ENCODE measurements around the gene OR52A5.
A peak's percentile ranks its signal among the peaks of the same experiment; 100 is the strongest.
"Not testable (repeated sequence)": the region's sequence is repeated elsewhere in the genome, so short reads cannot be mapped to it uniquely, and the experiment has no call there.

OR52A5 gene

DNA sequence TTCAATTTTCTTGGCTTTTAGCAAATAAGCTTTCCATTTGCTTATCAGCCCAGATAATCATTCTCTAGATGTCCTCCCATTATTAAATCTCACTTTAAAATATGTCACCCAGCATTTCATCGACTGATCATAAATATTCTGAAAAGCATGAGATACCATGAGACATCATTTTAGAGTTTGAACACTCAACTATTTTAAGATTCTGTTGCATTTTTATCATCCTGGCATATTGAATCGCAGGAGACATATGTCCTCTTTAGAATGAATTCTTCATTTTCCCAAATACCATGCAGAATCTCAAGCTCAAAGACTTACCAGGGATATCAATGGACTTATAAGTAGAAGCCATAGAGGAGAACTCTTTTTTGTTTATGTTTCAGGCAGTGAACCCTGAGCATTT lies at the start of gene OR52A5:
Gene OR52A5 (minus strand): TSS at position 361 of the 400 bp plus-strand sequence. CDS start 5,714 bp downstream, outside the sequence.
- DNase-seq = no peak

DNA sequence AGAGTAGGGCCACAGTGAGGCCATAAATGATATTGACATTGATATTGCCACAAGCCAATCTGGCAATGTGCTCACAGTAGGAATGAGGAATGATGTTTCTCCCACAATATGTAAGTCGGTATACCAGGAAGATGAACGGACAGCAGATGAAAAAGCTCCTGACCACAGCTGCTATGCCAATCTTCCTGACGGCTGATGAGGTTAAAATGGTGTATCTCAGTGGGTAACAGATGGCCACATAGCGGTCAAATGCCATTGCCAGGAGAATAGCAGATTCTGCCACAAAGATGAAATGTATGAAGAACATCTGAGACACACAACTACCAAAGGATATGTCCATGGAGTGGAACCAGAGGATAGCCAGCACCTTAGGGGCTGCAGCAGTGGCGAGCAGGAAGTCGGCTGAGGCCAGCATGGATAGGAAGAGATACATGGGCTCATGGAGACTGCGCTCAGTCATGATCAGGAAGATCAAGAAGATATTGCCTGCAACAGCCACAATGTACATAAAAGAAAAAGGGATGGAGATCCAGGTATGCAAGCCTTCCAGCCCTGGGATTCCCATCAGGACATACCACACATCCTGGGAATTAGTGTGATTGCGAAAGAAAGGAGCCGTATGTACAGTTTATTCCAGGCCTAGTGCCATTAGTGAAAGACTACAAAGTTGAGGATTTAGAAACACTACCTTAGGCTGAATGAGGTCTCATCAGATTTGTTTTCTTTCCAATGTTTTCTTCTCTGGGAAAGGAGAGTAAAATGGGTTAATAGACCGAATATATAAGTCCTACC lies 40.1 kb upstream of the OR52A5 start:
- DNase-seq = no peak

DNA sequence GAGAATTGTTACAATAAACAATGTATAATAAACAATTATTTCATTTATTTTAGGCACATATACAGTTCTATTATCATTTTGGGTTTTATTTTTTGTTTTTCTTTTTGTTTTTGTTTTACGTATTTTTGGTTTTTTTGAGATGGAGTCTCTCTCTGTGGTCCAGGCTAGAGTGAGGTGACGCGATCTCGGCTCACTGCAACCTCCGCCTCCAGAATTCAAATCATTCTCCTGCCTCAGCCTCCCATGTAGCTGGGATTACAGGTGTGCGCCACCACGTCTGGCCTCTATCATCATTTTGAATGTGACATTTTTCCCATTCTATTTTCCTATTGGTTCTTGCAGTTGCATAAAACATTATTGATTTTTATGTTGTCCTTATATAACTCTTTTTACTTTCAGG lies 36.8 kb upstream of the OR52A5 start:
- DNase-seq = no peak

DNA sequence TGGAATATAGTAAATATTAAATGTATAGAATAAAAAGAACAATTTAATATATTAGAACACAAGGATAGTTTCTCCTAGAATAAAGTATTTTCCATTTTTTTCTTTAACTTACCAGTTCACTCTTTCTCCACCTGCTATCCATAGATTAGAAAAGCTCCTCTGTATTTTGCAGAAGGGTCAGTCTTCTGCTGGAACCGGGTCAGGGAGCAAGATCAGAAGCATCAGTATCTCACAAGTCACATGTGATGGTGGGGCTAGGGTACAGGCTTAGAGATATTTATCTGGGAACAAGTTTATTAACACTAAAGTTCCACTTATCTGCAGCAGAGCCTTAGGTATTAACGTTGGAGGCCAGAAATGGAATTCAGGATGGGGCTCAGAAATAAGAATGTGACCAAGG lies 33.7 kb upstream of the OR52A5 start:
- no peak for DNase-seq

DNA sequence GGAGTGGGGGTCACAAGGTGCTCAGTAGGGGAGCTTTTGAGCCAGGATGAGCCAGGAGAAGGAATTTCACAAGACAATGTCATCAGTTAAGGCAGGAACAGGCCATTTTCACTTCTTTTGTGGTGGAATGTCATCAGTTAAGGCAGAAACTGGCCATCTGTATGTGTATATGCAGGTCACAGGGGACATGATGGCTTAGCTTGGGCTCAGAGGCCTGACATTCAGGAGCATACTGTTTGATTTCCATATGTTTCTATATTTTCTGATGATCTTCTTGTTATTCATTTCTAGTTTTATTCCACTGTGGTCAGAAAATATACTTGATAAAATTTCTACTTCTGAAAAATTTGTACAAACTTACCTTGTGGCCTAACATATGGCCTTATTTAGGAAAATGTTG lies 27.7 kb upstream of the OR52A5 start:
- DNase-seq = not testable (repeated sequence)

DNA sequence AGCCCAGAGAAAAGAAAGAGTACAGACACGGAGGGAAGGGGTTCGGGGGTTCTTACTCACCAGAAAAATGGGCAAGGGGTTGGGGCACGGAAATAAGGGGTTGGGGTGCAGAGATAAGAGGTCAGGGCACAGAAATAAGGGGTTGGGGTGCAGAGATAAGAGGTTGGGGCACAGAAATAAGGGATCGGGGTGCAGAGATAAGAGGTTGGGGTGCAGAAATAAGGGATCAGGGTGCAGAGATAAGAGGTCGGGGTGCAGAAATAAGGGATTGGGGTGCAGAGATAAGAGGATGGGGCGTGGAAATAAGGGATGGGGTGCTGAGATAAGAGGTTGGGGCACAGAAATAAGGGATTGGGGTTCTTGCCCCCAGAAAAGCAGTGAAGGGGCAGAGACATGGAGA lies 26.7 kb upstream of the OR52A5 start:
- not testable (repeated sequence) for DNase-seq

DNA sequence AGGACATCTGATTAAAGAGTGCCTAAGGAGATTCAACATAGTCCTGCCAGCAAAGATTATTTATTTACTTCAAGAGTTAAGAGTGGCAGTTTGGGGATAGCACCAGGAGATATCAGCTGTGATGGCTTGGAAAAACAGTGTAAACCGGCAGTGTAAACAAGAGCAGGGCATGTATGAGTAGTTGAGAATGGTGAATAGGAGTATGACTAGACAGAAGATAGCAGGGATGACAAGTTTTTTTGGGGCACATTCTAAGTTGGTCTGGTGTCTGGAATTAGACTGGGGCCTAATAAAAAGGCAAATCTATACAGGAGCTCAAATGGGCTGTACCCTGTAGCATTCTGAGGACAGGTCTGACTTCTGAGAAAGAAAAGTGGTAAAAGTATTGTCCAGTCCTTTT lies 22.9 kb upstream of the OR52A5 start:
- not testable (repeated sequence) for DNase-seq

DNA sequence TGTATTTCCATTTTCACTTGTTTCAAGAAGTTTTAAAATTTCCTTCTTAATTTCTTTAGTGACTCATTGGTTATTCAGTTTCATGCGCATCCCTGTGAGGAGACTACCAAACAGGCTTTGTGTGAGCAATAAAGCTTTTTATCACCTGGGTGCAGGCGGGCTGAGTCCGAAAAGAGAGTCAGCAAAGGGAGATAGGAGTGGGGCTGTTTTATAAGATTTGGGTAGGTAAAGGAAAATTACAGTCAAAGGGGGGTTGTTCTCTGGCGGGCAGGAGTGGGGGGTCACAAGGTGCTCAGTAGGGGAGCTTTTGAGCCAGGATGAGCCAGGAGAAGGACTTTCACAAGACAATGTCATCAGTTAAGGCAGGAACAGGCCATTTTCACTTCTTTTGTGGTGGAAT lies 22.1 kb upstream of the OR52A5 start:
- DNase-seq = not testable (repeated sequence)

DNA sequence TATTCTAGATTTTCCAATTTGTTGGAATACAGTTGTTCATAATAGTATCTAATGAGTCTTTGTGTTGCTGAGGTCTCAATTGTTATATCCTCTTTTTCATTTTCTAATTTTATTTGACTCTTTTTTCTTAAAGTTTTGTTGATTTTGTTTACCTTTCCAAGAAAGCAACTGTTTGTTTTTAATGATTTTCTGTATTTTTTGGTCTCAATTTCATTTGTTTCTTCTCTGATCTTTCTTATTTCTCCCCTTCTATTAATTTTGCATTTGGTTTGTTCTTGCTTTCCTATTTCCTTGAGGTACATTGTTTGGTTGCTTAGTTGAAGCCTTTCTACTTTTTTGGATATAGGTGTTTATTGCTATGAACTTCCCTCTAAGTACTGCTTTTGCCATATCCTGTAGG lies 21.6 kb upstream of the OR52A5 start:
- DNase-seq = no peak

DNA sequence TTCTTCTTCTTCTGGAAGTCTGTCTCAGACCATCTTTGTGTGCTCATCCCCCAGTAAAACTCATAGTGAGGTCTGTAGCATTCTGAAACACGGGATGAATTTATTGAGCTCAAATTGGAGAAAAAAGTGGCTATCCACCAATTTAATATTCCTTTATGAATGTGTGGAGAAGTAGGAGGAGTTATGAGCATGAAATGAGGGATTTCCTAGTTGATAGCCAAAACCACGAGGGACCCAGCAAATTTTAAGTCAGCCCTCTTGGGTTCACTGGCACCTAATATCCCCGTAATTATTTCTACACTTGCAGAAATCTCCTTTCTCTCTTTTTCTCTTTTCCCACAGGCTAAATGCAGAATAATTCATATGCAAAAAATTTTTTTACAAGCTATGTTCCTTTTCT lies 16.5 kb upstream of the OR52A5 start, which contains the start of gene OR52A1:
Gene OR52A1 (minus strand): TSS at position 101 of the 400 bp plus-strand sequence. CDS start 2,388 bp downstream, outside the sequence.
- no peak for DNase-seq

DNA sequence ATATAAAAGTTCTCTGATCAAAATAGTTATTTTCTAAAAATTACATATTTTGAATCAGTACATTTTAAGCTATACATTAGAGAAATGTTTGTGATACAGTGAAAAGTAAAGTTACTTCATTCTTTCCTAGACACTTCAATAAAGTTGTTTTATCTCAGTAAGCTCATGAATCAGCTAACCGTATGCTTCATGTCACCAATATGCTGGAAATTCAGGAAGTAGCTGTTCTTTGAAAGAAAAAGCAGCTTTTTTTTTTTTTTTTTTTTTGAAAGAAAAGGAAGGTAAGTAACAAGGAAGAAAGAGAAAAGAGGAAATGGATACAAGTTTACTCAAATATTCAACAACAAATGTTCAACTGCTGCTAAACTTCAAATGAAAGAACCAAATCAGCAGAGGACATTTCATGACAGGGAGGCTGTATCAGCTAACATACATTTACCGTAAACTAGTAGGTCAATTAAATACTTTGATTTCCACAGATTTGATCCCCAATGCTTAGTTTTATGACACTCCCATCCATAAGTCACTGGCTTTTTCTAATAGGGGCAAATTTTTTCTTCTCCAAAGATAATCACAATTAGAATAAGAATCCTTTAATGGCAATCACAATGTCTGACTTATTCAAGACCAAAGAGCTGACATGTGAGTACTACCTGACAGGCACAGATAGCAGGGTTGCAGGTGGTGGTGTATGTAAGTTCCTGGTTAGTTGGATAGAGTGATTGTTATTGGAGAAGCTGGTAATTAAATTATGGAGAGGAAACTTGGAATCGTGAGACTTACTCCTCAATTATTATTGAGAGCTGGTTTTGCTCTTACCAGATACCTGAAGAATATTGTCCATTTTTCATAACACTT lies 15.6 kb upstream of the OR52A5 start:
- no peak for DNase-seq

DNA sequence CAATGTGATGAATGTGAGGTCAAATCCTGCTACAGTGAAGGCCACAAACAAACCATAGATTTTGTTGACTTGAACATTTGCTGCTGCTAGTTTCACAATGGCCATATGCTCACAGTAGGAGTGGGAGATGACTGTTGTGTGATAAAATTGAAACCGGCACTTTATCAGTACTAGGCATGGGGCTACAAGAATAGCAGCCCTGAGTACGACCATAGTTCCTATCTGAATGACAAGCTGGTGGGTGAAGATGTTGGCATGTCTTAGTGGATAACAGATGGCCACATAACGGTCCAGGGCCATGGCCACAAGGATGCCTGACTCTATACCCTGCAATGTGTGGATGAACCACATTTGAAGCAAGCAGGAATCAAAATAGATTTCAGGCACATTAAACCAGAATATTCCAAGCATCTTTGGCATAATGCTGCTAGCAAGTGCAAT lies 13.6 kb upstream of the OR52A5 start:
- DNase-seq = no peak

DNA sequence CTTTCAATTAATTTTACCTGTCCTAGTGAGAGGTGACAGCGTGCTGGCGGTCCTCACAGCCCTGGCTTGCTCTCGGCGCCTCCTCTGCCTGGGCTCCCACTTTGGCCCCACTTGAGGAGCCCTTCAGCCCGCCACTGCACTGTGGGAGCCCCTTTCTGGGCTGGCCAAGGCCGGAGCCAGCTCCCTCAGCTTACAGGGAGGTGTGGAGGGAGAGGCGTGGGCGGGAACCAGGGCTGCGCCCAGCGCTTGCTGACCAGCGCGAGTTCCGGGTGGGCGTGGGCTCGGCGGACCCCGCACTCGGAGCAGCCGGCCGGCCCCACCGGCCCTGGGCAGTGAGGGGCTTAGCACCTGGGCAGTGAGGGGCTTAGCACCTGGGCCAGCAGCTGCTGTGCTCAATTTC lies 6.0 kb upstream of the OR52A5 start:
- DNase-seq = not testable (repeated sequence)

DNA sequence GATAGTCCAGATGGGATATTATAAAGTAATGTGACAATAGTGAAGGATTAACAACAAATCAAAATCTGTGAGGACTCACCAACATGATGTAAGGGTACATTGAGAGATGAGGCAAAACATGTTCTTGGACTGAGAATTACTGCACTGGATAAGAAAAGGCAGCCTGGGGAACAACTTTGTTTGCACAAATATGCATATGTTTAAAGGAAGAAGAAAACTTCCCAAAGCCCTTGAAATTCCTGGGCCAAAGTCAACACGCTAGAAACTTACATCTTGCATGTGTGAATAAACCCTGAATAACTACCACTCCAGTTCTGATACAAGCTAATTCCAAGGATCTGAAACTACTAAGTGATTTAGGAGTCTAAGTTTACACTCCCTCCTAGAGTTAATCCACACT lies 1.1 kb downstream of the OR52A5 start:
- DNase-seq = no peak

DNA sequence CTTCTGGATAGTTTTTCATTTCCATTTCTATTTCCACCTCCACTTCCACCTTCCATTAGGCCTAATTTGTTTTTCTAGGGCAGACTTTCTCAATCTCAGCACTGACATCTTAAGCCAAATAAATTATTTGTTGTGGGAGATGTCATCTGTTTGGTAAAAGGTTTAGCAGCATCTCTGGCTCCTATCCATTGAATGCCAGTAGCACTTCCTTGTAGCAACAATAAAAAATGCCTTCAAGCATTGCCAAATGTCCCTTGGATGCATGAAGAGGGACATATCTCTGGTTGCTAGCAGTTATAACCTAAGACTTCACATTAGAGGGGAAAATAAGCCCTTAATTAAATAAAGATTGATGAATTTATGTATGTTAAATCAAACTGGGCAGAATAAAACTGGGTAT lies 1.9 kb downstream of the OR52A5 start:
- DNase-seq = no peak

DNA sequence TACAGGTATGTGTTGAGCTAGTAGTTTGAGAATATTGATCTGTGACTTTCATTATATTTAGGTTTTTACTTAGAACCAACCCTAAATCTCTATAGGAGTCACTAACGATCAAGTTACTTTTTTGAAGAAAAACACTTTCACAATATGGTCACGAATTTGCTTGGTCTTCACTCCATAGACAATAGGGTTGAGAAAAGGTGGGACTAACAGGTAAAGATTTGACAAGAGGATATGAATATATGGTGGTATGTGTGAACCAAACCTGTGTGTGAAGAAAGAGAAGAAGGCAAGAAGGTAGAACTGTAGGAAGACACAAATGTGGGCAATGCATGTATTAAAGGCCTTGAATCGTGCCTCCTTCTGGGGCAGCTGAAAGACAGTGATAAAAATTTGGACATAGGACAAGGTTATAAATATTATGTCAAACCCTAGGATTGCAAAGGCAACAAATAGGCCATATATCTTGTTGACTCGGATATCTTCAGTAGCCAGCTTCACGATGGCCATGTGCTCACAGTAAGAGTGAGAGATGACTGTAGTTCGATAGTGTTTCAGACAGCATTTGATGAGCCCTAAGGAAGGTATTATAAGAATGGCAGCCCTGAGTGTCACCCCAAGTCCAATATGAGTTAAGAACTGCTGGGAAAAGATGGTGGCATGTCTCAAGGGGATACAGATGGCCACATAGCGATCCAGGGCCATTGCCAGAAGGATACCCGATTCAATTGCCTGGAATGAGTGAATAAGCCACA lies 6.4 kb downstream of the OR52A5 start:
- DNase-seq = no peak

DNA sequence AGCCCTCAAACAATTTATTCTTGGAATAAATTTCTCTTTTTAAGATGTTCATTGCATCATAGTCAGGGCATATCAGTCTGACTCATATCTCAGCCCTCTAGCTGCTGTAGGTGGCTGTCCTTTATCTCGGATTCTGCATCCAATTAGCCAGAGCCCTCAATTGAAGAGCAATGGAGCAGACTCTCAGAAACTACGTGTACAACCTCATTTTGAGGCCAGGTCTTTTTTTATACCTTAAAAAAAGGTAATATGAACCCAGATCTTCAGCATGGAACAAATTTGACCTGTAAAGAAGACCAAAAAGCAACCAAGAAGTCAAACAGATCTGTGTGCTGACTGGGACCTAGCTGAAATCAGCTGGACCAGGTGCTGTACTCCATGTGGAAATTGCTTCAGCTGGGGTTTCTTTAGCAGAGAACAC lies 8.7 kb downstream of the OR52A5 start:
- DNase-seq = no peak

DNA sequence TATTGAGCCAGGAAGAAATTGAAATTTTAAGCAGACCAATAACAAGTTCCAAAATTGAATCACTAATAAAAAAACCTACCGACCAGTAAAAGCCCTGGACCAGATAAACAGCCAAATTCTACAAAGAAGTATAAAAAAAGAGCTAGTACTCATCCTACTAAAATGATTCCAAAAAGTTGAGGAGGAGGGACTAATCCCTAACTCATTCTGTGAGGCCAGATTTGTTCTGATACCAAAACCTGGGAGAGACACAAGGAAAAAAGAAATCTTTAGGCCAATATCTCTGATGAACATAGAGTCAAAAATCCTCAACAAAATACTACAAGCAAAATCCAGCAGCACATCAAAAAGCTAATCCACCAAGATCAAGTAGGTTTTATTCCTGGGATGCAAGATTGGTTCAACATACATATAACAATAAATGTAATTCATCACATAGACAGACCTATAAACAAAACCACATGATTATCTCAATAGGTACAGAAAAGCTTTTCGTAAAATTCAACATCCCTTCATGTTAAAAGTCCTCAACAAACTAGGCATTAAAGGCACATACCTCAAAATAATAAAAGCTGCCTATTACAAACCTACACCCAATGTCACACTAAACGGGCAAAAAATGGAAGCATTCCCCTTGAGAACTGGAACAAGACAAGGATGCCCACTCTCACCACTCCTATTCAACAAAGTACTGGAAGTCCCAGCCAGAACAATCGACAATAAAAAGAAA lies 13.1 kb downstream of the OR52A5 start:
- DNase-seq = no peak

DNA sequence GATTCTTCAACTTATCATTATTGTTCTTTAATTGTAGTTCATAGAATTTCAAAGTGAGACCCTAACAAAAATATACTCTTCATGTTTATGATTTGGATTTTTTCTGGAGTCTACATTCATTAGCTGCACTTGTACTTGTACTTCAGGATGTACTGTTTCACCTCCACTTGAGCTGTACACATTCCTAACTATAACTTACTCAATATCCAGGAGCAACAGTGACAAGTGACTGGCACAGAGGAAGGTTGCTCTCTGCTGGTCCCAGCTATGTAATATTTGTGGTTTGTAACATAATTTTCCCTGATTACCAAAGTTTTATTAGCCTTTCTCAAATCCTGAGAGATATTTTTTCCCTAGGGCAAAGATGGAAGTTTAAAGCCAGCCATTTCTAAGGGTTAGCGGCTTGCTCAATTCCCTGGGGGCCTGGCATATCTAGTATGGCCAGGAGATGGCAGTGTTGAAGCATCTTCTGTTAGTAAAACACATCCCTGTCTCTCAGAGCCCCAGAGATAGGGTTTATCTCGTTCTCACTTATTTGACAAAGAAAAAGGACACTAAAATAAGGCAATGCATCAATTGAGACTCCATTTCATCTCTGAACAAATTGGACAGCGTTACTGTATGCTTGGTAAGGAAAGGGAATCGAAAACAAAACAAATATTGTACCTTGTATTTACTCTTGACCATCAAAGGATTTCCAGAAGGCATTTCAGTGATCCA lies 14.2 kb downstream of the OR52A5 start:
- DNase-seq = peak; percentile 37

DNA sequence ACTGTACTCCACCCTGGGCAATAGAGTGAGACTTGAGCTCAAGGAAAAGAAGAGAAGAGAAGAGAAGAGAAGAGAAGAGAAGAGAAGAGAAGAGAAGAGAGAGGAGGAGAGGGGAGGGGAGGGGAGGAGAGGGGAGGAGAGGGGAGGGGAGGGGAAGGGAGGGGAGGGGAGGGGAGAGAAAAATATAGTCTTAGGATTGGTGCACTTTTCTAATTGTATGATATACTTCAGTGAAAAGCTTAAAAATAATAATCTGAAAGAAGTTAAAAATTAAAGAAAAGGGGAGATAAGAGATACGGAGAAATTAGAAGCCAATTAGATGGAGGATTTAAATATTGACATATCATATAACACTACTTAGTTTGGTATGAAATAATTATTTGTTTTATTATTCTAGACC lies 19.3 kb downstream of the OR52A5 start:
- no peak for DNase-seq

DNA sequence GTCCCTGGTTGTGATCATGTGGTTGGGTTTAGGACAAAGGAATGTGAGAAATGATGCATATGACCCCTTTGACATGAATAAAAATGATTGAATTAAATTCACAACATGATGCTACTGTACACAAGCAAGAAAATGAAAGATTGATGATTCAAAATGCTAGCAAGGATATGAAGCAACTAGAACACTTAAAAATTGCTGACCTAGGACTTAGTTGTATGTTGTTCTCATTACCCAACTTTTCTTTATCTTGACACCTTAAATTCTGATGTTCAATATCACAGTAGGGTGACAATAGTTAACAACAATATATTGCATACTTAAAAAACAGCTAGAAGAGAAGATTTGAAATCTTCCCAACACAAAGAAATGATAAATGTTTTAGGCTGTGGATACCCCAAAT lies 20.6 kb downstream of the OR52A5 start:
- no peak for DNase-seq

DNA sequence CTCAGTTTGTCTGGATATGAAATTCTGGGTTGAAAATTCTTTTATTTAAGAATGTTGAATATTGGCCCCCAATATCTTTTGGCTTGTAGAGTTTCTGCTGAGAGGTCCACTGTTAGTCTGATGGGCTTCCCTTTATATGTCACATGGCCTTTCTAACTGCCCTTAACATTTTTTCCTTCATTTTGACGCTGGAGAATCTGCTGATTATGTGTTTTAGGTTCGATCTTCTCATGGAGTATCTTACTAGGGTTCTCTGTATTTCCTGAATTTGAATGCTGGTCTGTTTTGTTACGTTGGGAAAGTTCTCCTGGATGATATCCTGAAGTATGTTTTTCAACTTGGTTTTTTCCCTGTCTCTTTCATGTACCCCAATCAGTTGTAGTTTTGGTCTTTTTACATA lies 22.8 kb downstream of the OR52A5 start:
- no peak for DNase-seq
